ENCODE data around the gene ALDH1A2.
A peak's percentile ranks its signal among the peaks of the same experiment; 100 is the strongest.

ALDH1A2 gene

DNA sequence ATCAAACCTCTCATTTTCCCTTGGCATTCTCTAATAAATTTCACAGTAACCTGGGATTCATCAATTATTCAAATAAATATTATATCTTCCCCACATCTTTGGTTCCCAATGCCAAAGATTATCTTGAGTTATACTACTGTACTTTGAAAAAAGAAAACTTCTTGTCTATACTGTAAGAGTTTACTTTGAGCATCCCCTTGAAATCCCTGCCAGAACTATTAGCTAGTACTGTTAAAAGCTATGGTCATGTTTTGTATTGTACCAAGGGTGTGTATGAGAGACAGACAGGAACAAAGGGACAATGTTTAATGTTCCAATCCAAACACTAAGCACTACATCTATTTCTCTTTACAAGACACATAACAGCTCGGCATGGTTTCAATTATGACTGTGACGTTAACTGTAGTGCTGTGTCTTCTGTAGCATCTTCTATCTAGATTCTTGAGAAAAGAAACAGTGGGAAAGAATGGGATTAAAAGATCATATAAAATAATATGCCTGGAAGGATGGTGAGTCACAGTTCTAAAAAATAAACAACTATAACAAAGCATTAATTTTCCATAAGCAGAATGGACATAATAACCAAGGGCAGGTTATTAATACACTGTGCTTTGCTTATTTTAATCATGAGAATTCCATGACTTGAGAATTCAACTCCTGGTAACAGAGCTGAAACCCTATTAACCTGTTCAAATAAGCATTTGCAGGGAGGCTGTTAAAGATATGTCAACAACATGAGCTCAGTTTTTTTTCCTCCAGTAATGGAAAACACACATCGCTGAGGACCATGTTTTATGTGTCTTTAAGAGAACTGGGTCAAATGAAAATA, 71.1 kb downstream of the ALDH1A2 start:
- DNase-seq, result no peak

DNA sequence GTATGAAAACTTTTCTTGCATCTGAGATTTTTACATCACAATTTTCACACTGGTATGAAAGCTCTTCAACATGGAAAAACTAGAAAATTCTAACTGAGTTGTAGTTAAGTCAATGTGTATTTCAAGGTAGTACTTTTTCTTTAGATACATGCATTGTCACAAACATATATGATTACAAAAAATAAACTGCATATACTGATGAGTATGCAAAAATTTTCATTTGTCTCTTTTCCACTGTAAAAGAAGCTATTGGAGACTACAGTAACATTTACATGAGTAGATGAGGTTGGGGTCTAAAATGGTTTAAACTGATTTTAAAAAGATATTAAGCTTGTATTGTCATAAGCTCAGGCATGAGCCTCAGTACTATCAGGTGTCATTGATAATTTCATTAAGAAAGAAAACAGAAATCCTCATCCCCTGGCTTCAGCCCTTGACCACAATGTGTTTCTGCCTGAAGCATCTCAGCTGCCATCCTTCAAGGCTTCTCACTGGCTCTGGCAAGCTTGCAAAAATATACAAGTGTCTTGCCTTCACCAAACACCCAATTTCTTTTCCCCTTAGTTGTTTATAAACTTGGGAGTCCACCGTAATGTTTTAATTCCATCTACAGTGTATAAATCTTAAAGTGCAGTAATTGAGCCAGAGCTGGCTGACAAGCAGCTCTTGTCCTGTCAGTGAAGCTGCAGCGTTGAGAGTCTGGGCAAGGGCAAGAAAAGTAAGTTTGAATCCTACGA, 71.9 kb downstream of the ALDH1A2 start:
- DNase-seq, result no peak

DNA sequence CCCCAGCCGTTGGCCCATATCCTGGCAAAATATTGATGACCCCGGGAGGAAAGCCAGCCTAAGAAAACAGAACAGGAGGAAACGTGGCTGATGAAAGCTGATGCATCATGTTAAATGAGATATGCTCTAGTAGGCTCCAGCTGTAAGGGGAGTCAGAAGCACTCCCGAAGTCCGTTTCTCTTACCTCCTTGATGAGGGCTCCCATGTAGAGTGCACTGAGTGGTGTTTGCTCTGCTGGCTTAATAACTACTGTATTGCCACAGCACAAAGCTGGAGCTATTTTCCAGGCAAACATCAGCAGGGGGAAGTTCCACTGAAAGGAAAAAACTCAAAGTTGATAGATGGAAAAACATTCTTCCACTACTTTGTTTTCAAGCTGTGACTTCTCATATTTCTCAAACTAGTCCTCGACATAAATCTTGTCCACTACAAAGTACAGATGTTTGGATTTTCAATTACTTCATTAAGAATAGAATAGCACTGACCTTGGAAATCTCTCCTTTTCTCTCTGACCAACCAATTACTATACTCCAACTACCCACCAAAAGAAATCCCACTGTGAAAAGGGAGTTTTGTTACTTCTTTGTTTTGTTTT, 72.7 kb downstream of the ALDH1A2 start:
- no peak for DNase-seq

DNA sequence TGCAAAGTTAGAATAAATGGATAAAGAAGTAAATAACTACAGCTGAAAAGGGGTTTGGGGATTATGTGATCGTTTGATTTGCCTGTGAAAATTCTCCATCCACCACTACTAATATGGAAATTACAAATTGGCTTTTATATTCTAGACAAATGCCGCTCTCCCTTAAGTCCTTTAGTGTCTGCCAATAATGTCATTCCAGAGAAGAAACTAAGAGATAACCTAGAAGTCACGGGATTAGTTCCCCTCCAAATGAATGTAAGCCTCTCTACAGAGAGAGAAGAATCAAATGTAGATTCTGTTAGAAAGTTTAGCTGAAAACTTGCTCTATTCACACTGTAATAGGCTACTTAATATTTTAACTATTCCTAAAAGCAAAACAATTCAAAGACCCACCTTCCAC, 92.0 kb downstream of the ALDH1A2 start:
- no peak for DNase-seq

DNA sequence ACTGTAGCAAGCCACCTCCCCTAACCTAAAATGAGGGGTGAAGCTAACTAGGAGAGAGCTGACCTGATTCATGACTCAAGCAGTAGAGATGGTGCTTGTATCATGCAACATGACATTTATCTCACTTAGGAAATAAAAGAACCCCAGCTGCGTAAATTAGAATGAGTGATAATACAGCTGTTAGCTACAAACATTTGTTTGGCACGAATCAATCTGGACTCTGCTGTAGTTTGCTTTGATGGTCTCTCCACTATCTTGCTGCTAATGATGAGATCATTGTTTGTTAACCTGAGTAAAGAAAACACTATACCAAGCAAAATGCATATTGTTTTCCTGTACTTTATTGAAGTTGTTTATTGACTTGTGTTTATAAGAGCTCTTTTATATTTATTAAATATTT, 92.6 kb downstream of the ALDH1A2 start:
- DNase-seq, result no peak

DNA sequence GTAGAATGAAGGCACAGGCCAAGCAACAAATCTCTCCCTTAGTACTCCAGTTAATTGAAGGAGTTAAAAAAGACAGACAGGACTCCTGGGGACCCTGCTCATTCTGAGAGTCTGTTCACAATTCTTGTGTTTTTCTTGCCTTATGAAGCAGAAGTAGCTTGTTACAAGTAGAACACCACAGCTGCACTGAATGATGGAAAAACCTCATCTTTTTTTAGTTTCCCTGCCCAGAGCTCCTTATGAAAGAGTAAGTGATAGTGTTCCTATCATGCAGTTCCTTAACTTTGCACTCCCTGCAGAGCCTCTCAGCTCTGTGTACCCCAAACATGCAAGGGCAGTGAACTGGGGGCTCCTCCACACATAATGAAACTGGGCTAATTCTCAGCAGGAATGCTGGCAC, 95.5 kb downstream of the ALDH1A2 start:
- DNase-seq, result no peak

DNA sequence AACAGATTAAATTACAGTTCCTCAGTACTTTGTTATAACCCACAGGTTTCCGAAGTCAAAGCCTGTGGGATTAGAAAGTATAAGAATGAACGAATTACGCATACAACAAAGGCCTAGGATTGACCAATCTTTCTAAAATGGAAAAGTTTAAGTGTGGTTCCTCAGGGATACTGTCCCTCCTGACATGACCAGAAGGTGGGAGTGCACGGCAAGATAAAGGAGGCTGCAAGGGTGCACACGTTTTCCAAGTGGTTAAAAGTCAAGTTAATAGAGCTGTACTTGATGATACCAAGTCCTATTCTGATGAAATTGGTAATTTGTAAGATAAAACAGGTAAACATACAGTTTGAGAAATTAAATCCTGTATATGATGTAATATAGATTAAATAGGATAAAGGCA, 96.2 kb downstream of the ALDH1A2 start:
- DNase-seq, result no peak

DNA sequence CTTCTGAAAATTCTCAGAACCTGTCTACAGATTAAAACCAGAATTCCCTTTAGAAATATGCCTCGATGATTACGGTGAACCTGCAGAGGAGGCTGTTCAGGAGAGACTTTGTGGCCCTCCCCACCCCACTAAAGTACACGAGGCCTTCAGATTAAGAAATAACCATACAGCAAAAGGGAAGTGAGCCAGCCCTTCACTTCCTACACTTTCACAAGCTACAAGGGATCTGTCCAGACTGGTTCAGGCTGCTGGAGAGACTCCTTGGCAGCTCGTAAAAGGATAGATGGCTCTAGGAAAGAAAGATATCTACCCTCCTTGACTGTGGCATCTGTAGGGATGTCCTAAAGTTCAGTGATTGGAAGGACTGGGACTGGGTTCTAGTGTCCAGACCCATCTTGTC, 102.6 kb downstream of the ALDH1A2 start:
- peak; percentile 71 to 73 for DNase-seq

DNA sequence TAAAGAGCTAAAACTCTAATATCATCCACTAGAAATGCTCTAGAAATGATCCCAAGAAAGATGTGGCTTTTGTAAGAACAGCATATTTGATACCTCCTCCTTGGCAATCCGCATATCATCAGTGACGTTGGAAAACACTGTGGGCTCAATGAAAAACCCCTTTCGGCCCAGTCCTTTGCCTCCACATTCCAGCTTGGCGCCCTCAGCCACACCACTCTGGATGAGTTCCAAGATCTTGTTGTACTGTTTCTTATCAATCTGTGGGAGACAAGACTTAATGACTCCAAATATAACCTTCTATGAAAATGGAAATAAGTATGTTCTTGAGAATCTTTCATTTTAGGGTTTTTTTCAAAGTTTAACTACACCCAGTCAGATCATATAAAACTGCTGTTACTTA, 103.6 kb downstream of the ALDH1A2 start:
- DNase-seq, result no peak

DNA sequence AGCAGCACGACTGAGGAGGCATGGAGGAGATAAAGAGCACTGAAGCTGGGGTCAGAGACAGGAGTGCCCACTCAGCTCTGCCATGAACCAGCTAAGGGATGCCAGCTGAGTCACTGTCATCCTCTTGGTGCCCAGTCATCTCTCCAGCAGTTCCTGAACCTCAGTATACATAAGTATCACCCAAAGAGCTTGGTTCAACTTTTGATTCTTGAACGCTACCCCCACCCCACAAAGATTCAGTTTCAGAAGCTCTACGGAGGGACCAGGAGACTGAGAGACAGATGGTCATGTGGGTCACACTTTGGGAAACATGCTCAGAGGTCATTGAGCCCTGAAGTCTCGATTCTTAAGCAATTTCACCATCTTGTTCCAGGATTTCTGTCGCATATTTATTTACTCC, 108.4 kb downstream of the ALDH1A2 start:
- DNase-seq, result no peak

DNA sequence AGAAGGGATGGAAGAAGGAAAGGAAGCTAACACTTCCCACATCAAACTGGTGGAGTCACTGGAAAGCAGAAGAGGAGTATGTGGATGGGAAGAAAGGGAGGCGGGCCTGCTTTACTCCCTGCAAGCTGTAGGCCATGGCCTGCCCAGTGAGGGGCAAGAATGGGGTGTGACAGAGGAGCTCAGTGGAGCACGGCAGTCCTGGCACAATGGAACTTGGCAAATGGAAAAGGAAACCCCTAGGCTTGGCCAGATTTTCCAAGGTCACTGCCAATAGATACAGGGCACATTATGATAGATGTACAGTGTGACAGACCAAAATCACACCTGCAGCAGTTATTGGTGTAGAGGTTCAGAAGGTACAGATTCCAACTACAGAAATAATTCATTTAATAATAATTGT, 111.6 kb downstream of the ALDH1A2 start:
- DNase-seq, result no peak

DNA sequence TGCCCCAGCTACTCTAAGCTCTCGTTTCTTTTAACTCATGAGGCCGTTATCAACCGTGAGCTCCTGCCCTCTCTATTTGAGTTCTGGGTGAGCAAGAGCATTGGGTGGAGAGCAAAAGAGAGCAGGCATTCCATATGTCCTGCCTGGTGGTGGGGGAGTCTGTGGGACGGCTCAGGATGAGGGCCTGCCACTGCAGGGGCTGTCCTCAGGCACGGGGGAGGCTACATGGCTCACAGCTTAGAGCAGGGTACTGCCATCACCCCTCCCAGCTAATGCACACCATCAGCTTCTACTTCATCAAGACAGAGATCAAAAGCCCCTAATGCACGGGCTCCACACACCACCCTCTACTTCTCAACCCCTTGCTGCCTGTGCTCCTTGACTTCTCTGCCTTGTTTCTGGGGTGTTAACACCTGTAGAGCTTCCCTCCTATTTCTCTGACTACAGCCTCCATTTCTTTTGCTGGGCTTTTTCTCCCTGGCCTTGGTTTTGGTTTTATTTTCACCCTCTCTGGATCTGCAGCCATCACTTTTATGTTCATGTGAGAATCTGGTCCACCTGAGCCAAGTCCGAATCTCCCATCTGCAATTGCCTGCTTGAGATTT, 114.1 kb downstream of the ALDH1A2 start:
- no peak for DNase-seq

DNA sequence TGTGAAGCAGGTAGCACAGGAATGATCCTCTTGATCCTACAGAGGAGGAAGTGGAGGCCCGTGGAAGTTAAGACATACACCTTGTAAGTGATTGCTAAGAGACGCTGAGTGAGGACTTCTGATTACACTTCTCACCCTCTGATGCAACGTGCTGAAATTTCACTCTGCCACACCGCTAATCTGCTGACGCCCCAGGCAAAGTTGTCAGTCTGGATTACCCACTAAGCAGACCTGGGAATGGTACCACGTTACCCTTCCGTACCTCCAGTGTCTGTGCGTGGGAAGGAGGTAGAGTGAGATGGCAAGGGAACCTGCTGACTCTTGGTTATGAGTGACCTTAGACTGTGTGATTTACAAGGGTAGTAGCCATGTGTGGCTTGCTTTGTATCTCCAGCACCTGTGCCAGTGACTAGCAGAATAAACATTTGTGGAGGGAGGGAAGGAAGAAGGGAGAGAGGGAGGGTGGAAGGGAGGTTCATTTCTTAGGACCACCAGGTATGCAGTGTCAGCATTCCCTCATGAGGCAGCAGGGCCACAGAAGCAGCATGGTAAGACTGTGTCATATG, 115.0 kb downstream of the ALDH1A2 start:
- no peak for DNase-seq

DNA sequence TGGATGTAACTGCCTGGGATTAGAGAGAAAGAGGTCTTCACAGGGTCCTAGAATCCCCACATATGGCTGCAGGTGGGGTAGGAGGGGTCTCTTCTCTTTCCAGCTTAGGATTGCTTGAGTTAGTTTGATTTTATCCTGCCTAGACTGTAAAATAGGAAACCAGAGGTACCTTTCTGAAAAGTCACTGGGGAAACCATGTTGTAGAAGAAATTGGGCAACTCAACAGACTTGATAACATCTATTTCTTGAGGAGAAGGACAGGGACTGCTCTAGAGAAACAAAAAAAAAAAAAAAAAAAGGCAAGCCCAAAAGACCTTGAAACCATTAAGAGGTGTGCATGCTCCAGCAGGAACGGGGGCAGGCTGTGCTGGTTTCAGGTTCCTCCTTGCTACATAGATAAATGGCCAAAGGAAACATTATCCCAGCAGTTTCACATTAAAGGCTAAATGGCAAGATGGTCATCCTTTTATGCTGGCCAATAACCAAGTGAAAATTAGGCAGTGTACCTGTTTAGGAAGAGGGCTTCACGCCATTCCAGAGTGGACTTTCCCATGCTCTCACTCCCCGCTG, 116.1 kb downstream of the ALDH1A2 start:
- no peak for DNase-seq

DNA sequence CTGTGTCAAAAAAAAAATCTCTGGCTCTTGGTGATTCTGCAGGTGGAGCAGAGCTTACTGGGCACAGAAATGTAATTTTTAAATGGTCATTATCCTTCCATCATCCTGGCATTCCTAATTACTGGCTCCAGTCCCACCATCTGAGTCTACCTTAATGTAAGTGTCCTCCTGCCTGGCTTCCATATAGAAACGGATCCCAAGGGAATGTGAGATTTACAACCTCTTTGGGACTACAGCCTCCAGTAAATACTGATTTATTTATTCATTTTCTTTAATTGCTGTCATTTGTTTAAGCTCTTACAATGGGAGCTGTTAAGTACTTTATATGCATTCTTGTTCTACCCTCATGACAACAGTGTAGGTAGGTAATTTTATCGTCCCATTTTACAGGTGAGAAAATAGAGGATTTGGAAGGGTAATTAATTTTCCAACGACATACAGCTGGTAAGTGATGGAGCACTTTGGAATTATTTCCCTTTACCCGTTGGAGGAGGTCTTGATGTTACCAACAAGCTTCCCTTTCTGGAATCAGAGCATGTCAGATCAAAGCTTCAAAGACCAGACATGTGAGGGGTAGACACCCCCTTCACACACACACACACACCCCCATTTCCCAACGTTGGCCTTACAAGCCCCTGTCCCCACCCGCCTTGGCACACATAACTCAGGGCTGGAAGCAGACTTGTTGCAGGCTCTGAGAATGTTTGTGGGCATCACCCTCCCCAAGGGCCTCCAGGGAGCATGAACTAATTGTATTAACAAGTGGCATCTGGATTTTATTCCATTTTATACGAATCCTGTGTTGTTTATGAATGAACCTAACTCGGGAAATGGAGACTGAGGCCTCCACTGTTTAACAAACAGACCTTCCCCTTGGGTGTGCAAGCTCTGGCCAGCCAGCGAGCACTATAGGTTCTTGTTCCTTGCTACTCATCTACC, 116.9 kb downstream of the ALDH1A2 start:
- no peak for DNase-seq

DNA sequence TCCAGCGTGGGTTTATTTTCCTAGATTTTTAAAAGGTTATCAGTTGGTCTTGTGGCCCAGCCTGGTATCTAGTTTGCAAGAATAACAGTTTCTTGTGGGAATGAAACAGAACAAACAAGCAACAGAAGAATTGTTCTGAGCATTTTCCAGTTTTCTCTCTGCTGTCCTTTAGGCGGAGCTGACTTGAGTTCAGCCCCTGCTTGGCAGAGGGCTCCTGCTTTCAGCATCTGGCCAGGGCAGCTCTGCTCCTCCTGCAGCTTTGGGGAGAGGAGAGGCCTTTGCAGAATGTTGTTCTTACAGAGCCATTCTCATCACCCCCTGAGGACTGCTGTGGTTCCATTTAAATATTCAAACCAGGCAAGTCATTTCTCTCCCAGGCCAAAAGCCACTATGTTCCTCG, 117.7 kb downstream of the ALDH1A2 start:
- no peak for DNase-seq

DNA sequence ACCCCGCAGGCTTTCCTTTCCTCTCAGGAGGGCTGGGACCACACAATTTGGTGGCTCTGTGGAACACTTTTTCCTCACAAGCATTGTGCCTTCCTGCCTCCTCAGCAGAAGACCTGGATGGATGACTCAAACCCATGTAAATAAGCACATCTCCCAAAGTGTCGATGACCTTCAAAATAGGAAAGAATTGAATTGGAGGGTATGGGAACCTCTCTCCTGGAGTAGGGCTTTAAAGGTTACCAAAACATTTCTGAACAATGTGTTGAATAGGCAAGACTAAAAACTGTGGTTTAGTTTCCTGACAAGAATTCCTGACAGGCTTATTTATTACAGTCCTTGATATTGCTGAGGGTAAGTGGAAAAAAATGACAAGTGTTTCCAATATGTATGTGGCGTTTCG, 118.2 kb downstream of the ALDH1A2 start:
- no peak for DNase-seq

DNA sequence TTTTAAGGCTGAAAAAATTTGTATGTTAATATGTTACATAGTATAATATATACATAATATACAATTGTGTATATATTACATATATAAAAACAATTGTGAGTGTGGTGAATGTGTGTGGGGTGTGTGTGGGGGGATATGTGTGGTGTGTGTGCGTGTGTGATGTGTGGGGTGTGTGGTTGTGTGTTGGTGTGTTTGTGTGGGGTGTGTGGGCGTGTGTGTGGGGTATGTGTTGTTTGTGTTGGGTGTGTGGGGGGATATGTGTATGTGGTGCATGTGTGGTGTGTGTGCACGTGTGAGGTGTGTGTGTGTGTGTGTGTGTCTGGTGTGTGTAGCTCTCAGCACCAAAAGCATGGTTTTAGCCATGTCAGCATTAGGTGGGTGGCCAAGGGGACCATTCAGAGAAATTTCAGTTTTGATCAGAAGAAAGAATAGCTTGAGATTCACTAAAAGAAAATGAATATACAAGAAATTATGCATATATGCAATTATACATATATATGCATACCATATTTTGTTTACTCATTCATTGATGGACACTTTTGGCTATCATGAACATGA, 118.9 kb downstream of the ALDH1A2 start:
- no peak for DNase-seq

DNA sequence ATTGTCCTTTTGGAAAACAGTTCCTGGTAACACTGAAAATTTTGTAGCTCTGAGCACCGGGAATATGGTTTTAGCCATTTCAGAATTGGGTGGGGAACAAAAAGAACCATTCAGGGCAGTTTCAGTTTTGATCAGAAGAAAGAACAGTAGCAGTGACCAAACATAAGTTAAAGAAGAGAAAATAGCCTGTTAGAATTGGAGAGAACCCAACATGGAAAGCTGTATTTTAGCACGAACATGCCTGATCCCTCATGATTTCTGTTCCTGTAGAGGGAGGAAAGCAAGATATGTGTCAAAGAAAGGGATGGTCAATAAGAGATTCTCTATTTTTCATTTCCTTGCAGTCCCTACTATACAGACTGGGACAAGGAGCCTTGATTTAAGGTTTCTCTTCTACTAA, 119.9 kb downstream of the ALDH1A2 start:
- DNase-seq, result no peak

DNA sequence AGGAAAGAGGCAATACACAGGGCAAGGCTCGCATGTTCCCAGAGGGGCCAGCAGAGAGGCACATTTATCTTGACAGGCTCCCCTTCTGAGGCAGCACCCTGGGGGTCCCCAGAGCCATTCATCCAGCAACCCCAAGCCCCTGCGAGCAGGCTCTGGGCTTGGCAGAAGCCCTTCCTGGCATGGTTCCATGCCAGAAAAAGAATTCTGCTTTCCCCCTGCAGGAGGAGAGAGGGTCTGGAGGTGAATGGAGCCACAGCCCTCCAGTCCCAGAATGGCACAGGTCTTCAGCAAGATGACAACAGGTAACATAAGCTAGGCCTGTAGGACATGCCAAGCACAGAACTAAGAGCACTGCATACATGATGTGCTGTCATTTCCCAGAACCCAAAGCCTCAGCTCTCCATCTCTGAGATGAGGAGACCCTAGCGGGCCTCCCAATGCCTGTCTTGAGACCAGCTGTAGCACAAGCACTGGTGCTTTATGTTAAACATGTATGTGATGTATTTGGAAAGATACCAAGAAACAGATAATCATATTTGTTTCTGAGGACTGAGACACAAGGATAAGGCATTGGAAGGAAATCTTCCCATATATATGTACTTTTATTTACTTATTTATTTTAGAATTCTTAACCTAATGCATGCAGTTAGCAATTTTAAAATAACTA, 121.6 kb downstream of the ALDH1A2 start:
- no peak for DNase-seq

DNA sequence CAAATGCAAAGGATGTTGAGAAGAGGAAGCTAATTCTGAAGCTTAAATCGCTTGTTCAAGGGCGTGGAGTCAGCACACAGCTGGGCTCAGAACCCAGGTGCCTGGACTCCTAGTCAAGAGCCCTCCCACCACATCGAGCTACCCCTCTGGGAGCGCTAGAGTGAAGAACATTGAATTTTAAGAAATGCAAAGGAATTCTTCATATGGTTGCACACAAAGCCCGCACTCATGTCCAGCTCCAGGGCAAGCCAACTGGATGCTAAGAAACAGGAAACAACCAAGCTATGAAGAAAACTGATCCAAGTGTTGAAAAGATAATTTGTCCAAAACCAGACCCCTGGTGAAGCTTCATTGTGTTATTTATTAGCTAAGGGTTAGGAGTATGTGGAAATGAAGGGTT, 122.3 kb downstream of the ALDH1A2 start:
- no peak for DNase-seq
